CD4-positive, alpha-beta T cell (primary cell): ENCODE results near the gene EVPL. TPM values are rescaled to one million over a fixed set of nuclear protein-coding genes. Genes with fewer than 3 reads are reported as not detected.

ENCODE experiments used
- ATAC-seq: fragments of 200-7000 bp; cut with Tn5 transposase; one replicate; pipeline ENCODE4 v1.10.0; 2022; ENCODE audit warnings: mild to moderate bottlenecking; ENCODE audit not compliant: poor library complexity
- CTCF ChIA-PET: fragments of 350-600 bp; sonication (Branson Sonifier 250); formaldehyde crosslinking; loops from one replicate; lab custom pipeline; 2021; ENCODE audit warnings: antibody characterized with exemption, inconsistent platforms; lab: Charles Lee
- POLR2A ChIA-PET: fragments of 350-600 bp; sonication (Branson Sonifier 250); formaldehyde crosslinking; loops from one replicate; lab custom pipeline; 2021; ENCODE audit warnings: antibody characterized with exemption, inconsistent platforms; lab: Charles Lee
- DNase-seq, 14 experiments: peaks; one replicate each; pipeline ENCODE4 v3.0.0-alpha.2; 2013 to 2020; ENCODE audit warnings: mixed read lengths in 2 of 14
- H3K27ac ChIP-seq, 2 donors: one replicate each; pipeline versions ENCODE4 v1.5.1 to v1.7.0; 2013; ENCODE audit warnings: low read length in 2 of 2, low read depth in 1 of 2, mild to moderate bottlenecking in 1 of 2
- H3K27me3 ChIP-seq, 2 experiments: 1 replicate in 1 of 2; 2 replicates in 1 of 2; pipeline versions ENCODE4 v1.6.1 to v1.7.0; 2013; ENCODE audit warnings: low read length in 2 of 2, control low read depth in 1 of 2, mild to moderate bottlenecking in 1 of 2, moderate library complexity in 1 of 2; ENCODE audit not compliant: insufficient read depth in 2 of 2, control insufficient read depth in 1 of 2
- H3K36me3 ChIP-seq: one replicate; pipeline ENCODE4 v1.6.1; 2013; ENCODE audit warnings: low read length, control low read depth; ENCODE audit not compliant: insufficient read depth
- H3K4me1 ChIP-seq: one replicate; pipeline ENCODE4 v1.6.1; 2013; ENCODE audit warnings: low read length, control low read depth; ENCODE audit not compliant: insufficient read depth
- H3K4me3 ChIP-seq: one replicate; pipeline ENCODE4 v1.5.1; 2013; ENCODE audit warnings: mild to moderate bottlenecking, low read length, moderate library complexity
- H3K9me3 ChIP-seq, 2 experiments: 1 replicate in 1 of 2; 2 replicates in 1 of 2; pipeline versions ENCODE4 v1.6.1 to v1.7.0; 2013; ENCODE audit warnings: low read length in 2 of 2, mild to moderate bottlenecking in 2 of 2, control low read depth in 1 of 2, moderate library complexity in 1 of 2; ENCODE audit not compliant: control insufficient read depth in 1 of 2, insufficient read depth in 1 of 2
- H3K27ac Mint-ChIP-seq: one replicate; pipeline ENCODE4 v1.8.0; 2020; ENCODE audit warnings: mixed read lengths
- H3K27me3 Mint-ChIP-seq: one replicate; pipeline ENCODE4 v1.8.0; 2021; ENCODE audit warnings: mixed read lengths
- H3K36me3 Mint-ChIP-seq: one replicate; pipeline ENCODE4 v1.8.0; 2021; ENCODE audit warnings: low read depth, mixed read lengths
- H3K4me1 Mint-ChIP-seq: one replicate; pipeline ENCODE4 v1.8.0; 2021; ENCODE audit warnings: low read depth, mixed read lengths
- H3K4me3 Mint-ChIP-seq: one replicate; pipeline ENCODE4 v1.8.0; 2020; ENCODE audit warnings: mild to moderate bottlenecking, mixed read lengths
- H3K9me3 Mint-ChIP-seq: one replicate; pipeline ENCODE4 v1.8.0; 2020; ENCODE audit warnings: mixed read lengths
- intact Hi-C, 2 experiments: fragments of 100-400 bp; cut with DNase I in 1 of 2; cut with micrococcal nuclease in 1 of 2; formaldehyde crosslinking; loops; one replicate each; pipeline versions ENCODE4 v1.15.1 to v1.9.0; 2023 to 2025; cut with DNase I, micrococcal nuclease
- total RNA-seq, 174 experiments: library from RNA in 2 of 174; stranded (reverse) in 2 of 174; gene quantifications; one replicate each; pipeline ENCODE4 v1.2.3 and lab custom pipeline; 2021 to 2026
- TF ChIP-seq, protein P1 (sequence below): fragments of 200-600 bp; IDR thresholded peaks from one replicate; pipeline ENCODE4 v1.8.0; 2022; ENCODE audit warnings: antibody characterized with exemption, mild to moderate bottlenecking

EVPL gene
- total RNA-seq, 2 experiments from 2014 or later, result 0.14 to 0.38 TPM

DNA sequence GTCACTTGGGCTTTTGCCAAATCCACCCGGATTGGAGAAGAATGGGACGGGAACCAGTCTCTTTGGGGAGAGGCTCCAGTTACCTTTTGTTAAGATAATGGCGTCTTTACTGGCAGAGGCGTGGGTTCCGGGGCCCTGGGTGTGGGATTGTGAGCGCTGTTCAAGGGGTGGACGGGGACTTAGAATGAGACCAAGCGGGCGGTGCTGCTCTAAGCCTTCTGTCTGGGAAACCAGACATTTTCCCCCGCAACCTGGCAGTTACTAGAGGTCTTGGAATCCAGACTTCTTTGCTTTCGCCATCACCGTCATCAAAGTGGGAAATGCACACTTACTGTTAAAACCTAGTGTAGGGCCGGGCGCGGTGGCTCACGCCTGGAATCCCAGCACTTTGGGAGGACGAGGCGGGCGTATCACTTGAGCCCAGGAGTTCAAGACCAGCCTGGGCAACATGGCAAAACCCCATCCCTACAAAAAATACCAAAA lies 47.4 kb downstream of the EVPL start:
- CTCF ChIA-PET, result interaction anchor here (0.6 to 1.6 kb wide), 4 partner anchors 26 to 313 kb away, joined by 3 to 6 read pairs (median 3); partner anchors contain the start of genes RECQL5 and SAP30BP
- no peaks in the 10 kb centered on the region for H3K36me3 ChIP-seq

DNA sequence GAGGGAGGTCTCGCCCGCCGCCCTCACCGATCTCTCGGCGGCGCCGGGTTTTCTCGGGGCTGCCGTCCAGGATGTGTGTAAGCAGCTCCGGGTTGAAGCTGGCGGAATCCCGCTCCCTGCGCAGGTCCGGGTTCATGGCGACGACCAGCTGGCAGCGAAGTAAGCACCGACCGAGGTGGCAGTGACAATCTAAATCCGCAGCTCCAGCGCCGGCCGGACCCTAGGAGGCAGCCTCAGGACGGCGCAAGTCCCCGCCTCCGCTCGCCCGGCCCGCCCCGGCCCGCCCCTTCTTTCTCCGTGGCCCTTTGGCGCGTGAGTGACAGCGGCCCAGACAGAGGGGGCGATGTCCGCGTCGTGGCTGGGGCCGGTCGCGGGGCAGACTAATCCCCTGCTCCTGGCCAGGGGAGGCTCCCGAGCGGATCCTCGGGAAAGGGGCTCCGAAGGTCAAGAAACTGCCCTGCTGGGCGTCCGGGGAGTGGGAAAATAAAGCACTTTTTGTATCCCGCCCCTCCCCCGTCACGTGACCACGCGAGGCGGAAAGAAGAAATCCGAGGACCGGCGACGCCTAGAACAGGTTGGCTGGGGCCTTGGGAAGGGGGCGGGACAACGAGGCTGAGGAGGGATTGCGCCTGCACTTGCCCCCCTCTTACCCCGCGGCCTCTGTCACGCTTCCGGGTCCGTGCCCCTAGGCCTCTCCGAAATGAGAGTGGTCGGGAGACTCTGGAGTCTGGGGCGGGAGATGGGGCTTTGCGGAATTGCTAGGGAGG lies 48.0 kb downstream of the EVPL start, which contains the start of the genes ACOX1 and TEN1:
Gene ACOX1 (minus strand): TSS at position 229 of the 767 bp plus-strand sequence. CDS start 93 bp downstream, at position 136.
Gene TEN1 (plus strand): TSS at position 303 of the 767 bp plus-strand sequence. CDS start 6,953 bp downstream, outside the sequence.
- H3K4me1 ChIP-seq, result peaks cover 19% of the 10 kb centered on the region
- POLR2A ChIA-PET, result interaction anchor here (0.9 to 1.6 kb wide), 7 partner anchors 18 to 199 kb away, joined by 3 to 8 read pairs (median 5); partner anchors contain the start of genes FBF1, TRIM65 and UNK
- CTCF ChIA-PET, result interaction anchor here (1.0 to 1.1 kb wide), 2 partner anchors 10 to 35 kb away, joined by 3 read pairs; no protein-coding TSS in a partner anchor

More for the DNA sequence above, 47.4 kb downstream of the EVPL start:
- TF ChIP-seq, protein P1, sequence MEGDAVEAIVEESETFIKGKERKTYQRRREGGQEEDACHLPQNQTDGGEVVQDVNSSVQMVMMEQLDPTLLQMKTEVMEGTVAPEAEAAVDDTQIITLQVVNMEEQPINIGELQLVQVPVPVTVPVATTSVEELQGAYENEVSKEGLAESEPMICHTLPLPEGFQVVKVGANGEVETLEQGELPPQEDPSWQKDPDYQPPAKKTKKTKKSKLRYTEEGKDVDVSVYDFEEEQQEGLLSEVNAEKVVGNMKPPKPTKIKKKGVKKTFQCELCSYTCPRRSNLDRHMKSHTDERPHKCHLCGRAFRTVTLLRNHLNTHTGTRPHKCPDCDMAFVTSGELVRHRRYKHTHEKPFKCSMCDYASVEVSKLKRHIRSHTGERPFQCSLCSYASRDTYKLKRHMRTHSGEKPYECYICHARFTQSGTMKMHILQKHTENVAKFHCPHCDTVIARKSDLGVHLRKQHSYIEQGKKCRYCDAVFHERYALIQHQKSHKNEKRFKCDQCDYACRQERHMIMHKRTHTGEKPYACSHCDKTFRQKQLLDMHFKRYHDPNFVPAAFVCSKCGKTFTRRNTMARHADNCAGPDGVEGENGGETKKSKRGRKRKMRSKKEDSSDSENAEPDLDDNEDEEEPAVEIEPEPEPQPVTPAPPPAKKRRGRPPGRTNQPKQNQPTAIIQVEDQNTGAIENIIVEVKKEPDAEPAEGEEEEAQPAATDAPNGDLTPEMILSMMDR, result no peak
- H3K27ac Mint-ChIP-seq, result peak overlapping the region; percentile 100
- ATAC-seq, result peak; percentile 36
- Histone ChIP-seq H3K4me3 (peak overlapping the region; percentile 99), H3K9me3 (no peaks in the 10 kb centered on the region), H3K27ac (peak overlapping the region; percentile 91 to 94), H3K27me3 (no peaks in the 10 kb centered on the region), H3K4me1 (peaks cover 19% of the 10 kb centered on the region)
- peaks cover 18% of the 10 kb centered on the region for H3K36me3 Mint-ChIP-seq
- peak overlapping the region; percentile 95 for H3K4me3 Mint-ChIP-seq
- no peaks in the 10 kb centered on the region for H3K9me3 Mint-ChIP-seq
- no peak for DNase-seq
- no peaks in the 10 kb centered on the region for H3K27me3 Mint-ChIP-seq
- peaks cover 51% of the 10 kb centered on the region for H3K4me1 Mint-ChIP-seq
- POLR2A ChIA-PET, result interaction anchor here (0.6 to 1.4 kb wide), 8 partner anchors 34 to 404 kb away, joined by 3 to 7 read pairs (median 4); partner anchors contain the start of genes GALK1, TRIM65, UNK and WBP2
- intact Hi-C loops, result loop anchor here (1.0 to 10.0 kb wide), 3 partner anchors 38 to 405 kb away; partner anchors contain the start of genes FBF1 (in 1 of the 2) and SPHK1 (in 1 of the 2)

More for the DNA sequence above, 48.0 kb downstream of the EVPL start, which contains the start of the genes ACOX1 and TEN1:
- peak within 1 kb of the TSS; percentile 99 for H3K4me3 ChIP-seq
- TF ChIP-seq, protein P1, result no peak
- no peaks in the 10 kb centered on the region for H3K27me3 ChIP-seq
- ATAC-seq, result peak; percentile 92
- peak within 1 kb of the TSS; percentile 91 to 94 for H3K27ac ChIP-seq
- Mint-ChIP-seq H3K9me3 (no peaks in the 10 kb centered on the region), H3K4me1 (peaks cover 51% of the 10 kb centered on the region), H3K36me3 (peaks cover 22% of the 10 kb centered on the region), H3K4me3 (peak within 1 kb of the TSS; percentile 95), H3K27ac (peak within 1 kb of the TSS; percentile 100), H3K27me3 (no peaks in the 10 kb centered on the region)
- H3K9me3 ChIP-seq, result no peaks in the 10 kb centered on the region
- intact Hi-C loops, result loop anchor here (1.0 kb wide), 3 partner anchors 38 to 125 kb away; partner anchors contain the start of gene FBF1 (in 1 of the 2)
- peak; percentile 89 to 97 (median 94) for DNase-seq
- no peaks in the 10 kb centered on the region for H3K36me3 ChIP-seq
